CD4-positive, CD25-positive, alpha-beta regulatory T cell (primary cell): ENCODE data around the gene DERL3. TPM values are rescaled to one million over a fixed set of nuclear protein-coding genes. Genes with fewer than 3 reads are reported as not detected.

Experiments
- ATAC-seq, 2 donors: fragments of 150-1000 bp; cut with Tn5 transposase; one replicate each; pipeline ENCODE4 v1.10.0; 2021; ENCODE audit warnings: low read depth in 2 of 2, moderate number of reproducible peaks in 2 of 2, moderate library complexity in 1 of 2
- DNase-seq, 3 donors: peaks; one replicate each; pipeline versions ENCODE4 v3.0.0 to v3.0.0-alpha.2; 2012 to 2022; ENCODE audit warnings: mixed read lengths in 1 of 3
- H3K27ac ChIP-seq: one replicate; pipeline ENCODE4 v1.7.0; 2013; ENCODE audit warnings: mild to moderate bottlenecking, low read length; ENCODE audit not compliant: insufficient read depth, poor library complexity, severe bottlenecking
- H3K27me3 ChIP-seq: one replicate; pipeline ENCODE4 v1.7.0; 2013; ENCODE audit warnings: low read length; ENCODE audit not compliant: control insufficient read depth, insufficient read depth
- H3K36me3 ChIP-seq: one replicate; pipeline ENCODE4 v1.7.0; 2013; ENCODE audit warnings: mild to moderate bottlenecking, low read length, moderate library complexity; ENCODE audit not compliant: control insufficient read depth, insufficient read depth
- H3K4me1 ChIP-seq: 2 replicates; pipeline ENCODE4 v1.7.0; 2013; ENCODE audit warnings: mild to moderate bottlenecking, low read length; ENCODE audit not compliant: insufficient read depth, control insufficient read depth, poor library complexity, severe bottlenecking
- H3K4me3 ChIP-seq: one replicate; pipeline ENCODE4 v1.7.0; 2013; ENCODE audit warnings: low read depth, mild to moderate bottlenecking, low read length, moderate library complexity
- H3K9me3 ChIP-seq, 2 experiments: 1 replicate in 1 of 2; 2 replicates in 1 of 2; pipeline ENCODE4 v1.7.0; 2013; ENCODE audit warnings: low read length in 2 of 2, mild to moderate bottlenecking in 1 of 2, moderate library complexity in 1 of 2; ENCODE audit not compliant: control insufficient read depth in 2 of 2
- H3K27ac Mint-ChIP-seq, 3 donors: one replicate each; pipeline ENCODE4 v1.8.0; 2020 to 2022; ENCODE audit warnings: mild to moderate bottlenecking in 3 of 3, mixed read lengths in 3 of 3, moderate library complexity in 2 of 3
- H3K27me3 Mint-ChIP-seq: one replicate; pipeline ENCODE4 v1.8.0; 2022; ENCODE audit warnings: mild to moderate bottlenecking, mixed read lengths
- H3K36me3 Mint-ChIP-seq: one replicate; pipeline ENCODE4 v1.8.0; 2020; ENCODE audit warnings: mixed read lengths
- H3K4me1 Mint-ChIP-seq, 4 donors: one replicate each; pipeline ENCODE4 v1.8.0; 2020 to 2022; ENCODE audit warnings: mixed read lengths in 4 of 4, mild to moderate bottlenecking in 1 of 4
- H3K4me3 Mint-ChIP-seq, 4 donors: one replicate each; pipeline ENCODE4 v1.8.0; 2020 to 2022; ENCODE audit warnings: mild to moderate bottlenecking in 4 of 4, mixed read lengths in 4 of 4, moderate library complexity in 3 of 4
- H3K9me3 Mint-ChIP-seq, 7 donors: one replicate each; pipeline ENCODE4 v1.8.0; 2020 to 2022; ENCODE audit warnings: mixed read lengths in 7 of 7, mild to moderate bottlenecking in 3 of 7, moderate library complexity in 2 of 7
- polyA plus RNA-seq, 4 donors: library from polyadenylated mRNA; unstranded; fragments of 300-500 nt; fragmentation: Illumina TruSeq; gene quantifications; one replicate each; pipeline ENCODE4 v1.2.3, GENCODE V29; 2021
- total RNA-seq: library from RNA; stranded (reverse); gene quantifications from one replicate; pipeline ENCODE4 v1.2.3, GENCODE V29; 2022

Gene DERL3
- total and polyA plus RNA-seq, 5 donors from 2014 or later: 0.53 to 1.0 TPM; not detected in 3

GRCh38 chr22:23833017-23833751 lies 5.6 kb downstream of the DERL3 start:
- Mint-ChIP-seq H3K4me3 (no peak overlapping the region), H3K9me3 (peaks cover 0 to 2% (median 0%) of the 10 kb centered on the region in 7 donors), H3K27me3 (no peaks in the 10 kb centered on the region), H3K36me3 (peaks cover 7% of the 10 kb centered on the region), H3K4me1 (peaks cover 9 to 17% (median 12%) of the 10 kb centered on the region in 4 donors), H3K27ac (no peak overlapping the region)
- no peak overlapping the region for H3K4me3 ChIP-seq
- no peaks in the 10 kb centered on the region for H3K27me3 ChIP-seq
- no peaks in the 10 kb centered on the region for H3K9me3 ChIP-seq
- ATAC-seq (no peak), DNase-seq (no peak)
- no peak overlapping the region for H3K27ac ChIP-seq
- peaks cover 6% of the 10 kb centered on the region for H3K4me1 ChIP-seq
- H3K36me3 ChIP-seq: peaks cover 30% of the 10 kb centered on the region

- no peaks in the 10 kb centered on the region for H3K9me3 ChIP-seq
- H3K36me3 ChIP-seq: peaks cover 33% of the 10 kb centered on the region
- Mint-ChIP-seq H3K9me3 (peaks cover 0 to 2% (median 0%) of the 10 kb centered on the region in 7 donors), H3K27me3 (no peaks in the 10 kb centered on the region), H3K36me3 (peaks cover 7% of the 10 kb centered on the region), H3K4me1 (peaks cover 7 to 13% (median 9%) of the 10 kb centered on the region in 4 donors), H3K27ac (no peak overlapping the region), H3K4me3 (peak overlapping the region in 1 of 4 donors; percentile 43)
- H3K27me3 ChIP-seq: no peaks in the 10 kb centered on the region
- no peak overlapping the region for H3K4me3 ChIP-seq
- no peaks in the 10 kb centered on the region for H3K4me1 ChIP-seq
- DNase-seq (no peak), ATAC-seq (no peak)
- H3K27ac ChIP-seq: no peak overlapping the region
These were observed 6.4 kb downstream of the DERL3 start for GRCh38 chr22:23832226-23833016.

DNA sequence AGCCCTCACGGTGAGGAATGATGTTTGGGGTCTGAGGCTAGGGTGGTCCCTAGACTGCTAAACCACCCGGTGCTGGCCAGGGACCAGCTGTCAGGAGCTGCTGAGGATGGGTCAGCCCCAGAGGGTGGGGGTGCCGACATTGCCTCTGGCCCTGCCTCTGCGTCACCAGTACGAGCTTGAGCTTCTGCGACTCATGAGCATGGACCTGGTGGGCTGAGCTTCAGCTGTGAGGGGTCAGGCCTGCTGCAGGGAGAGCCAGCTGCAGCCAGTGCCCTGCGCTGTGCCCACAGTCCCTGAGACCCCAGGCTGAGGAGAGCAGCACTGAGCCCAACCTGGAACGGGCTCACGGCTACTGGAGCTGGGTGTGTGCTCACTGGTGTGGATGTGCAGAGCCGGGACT lies 7.0 kb downstream of the DERL3 start:
- H3K4me3 ChIP-seq: no peak overlapping the region
- Mint-ChIP-seq H3K9me3 (peaks cover 0 to 2% (median 0%) of the 10 kb centered on the region in 7 donors), H3K27ac (no peak overlapping the region), H3K4me3 (no peak overlapping the region), H3K36me3 (peaks cover 7% of the 10 kb centered on the region), H3K4me1 (peaks cover 6 to 13% (median 8%) of the 10 kb centered on the region in 4 donors), H3K27me3 (no peaks in the 10 kb centered on the region)
- no peaks in the 10 kb centered on the region for H3K4me1 ChIP-seq
- H3K36me3 ChIP-seq: peaks cover 36% of the 10 kb centered on the region
- DNase-seq (no peak), ATAC-seq (no peak)
- H3K27ac ChIP-seq: no peak overlapping the region
- H3K9me3 ChIP-seq: no peaks in the 10 kb centered on the region
- H3K27me3 ChIP-seq: no peaks in the 10 kb centered on the region

- H3K4me3 ChIP-seq: no peak overlapping the region
- Mint-ChIP-seq H3K9me3 (no peaks in the 10 kb centered on the region), H3K36me3 (peaks cover 10% of the 10 kb centered on the region), H3K27ac (no peak overlapping the region), H3K4me1 (peaks cover 7 to 13% (median 9%) of the 10 kb centered on the region in 4 donors), H3K4me3 (no peak overlapping the region), H3K27me3 (no peaks in the 10 kb centered on the region)
- no peaks in the 10 kb centered on the region for H3K4me1 ChIP-seq
- H3K36me3 ChIP-seq: peaks cover 41% of the 10 kb centered on the region
- H3K27me3 ChIP-seq: no peaks in the 10 kb centered on the region
- H3K27ac ChIP-seq: no peak overlapping the region
- ATAC-seq (no peak), DNase-seq (no peak)
- H3K9me3 ChIP-seq: no peaks in the 10 kb centered on the region
These were observed 7.5 kb downstream of the DERL3 start for GRCh38 chr22:23831261-23831660.

GRCh38 chr22:23829845-23830372 lies 8.9 kb downstream of the DERL3 start:
- H3K36me3 Mint-ChIP-seq: peaks cover 16% of the 10 kb centered on the region
- no peaks in the 10 kb centered on the region for H3K4me1 ChIP-seq
- H3K36me3 ChIP-seq: peaks cover 54% of the 10 kb centered on the region
- no peak overlapping the region for H3K4me3 ChIP-seq
- H3K4me3 Mint-ChIP-seq: no peak overlapping the region
- no peak overlapping the region for H3K27ac ChIP-seq
- no peak for DNase-seq
- no peak for ATAC-seq
- H3K27me3 ChIP-seq: no peaks in the 10 kb centered on the region
- H3K27me3 Mint-ChIP-seq: no peaks in the 10 kb centered on the region
- peaks cover 7 to 13% (median 10%) of the 10 kb centered on the region in 4 donors for H3K4me1 Mint-ChIP-seq
- H3K9me3 ChIP-seq: no peaks in the 10 kb centered on the region
- H3K27ac Mint-ChIP-seq: no peak overlapping the region
- no peaks in the 10 kb centered on the region for H3K9me3 Mint-ChIP-seq

- H3K27me3 Mint-ChIP-seq: no peaks in the 10 kb centered on the region
- peak overlapping the region in 2 of 3 donors; percentile 59 to 83 for H3K27ac Mint-ChIP-seq
- H3K4me3 Mint-ChIP-seq: no peak overlapping the region
- H3K9me3 Mint-ChIP-seq: no peaks in the 10 kb centered on the region
- H3K36me3 ChIP-seq: peaks cover 56% of the 10 kb centered on the region
- no peak overlapping the region for H3K4me3 ChIP-seq
- no peaks in the 10 kb centered on the region for H3K4me1 ChIP-seq
- DNase-seq (no peak), ATAC-seq (no peak)
- no peaks in the 10 kb centered on the region for H3K9me3 ChIP-seq
- peaks cover 7 to 13% (median 10%) of the 10 kb centered on the region in 4 donors for H3K4me1 Mint-ChIP-seq
- no peak overlapping the region for H3K27ac ChIP-seq
- no peaks in the 10 kb centered on the region for H3K27me3 ChIP-seq
- H3K36me3 Mint-ChIP-seq: peaks cover 19% of the 10 kb centered on the region
These were observed 9.8 kb downstream of the DERL3 start for GRCh38 chr22:23828800-23829680.

DNA sequence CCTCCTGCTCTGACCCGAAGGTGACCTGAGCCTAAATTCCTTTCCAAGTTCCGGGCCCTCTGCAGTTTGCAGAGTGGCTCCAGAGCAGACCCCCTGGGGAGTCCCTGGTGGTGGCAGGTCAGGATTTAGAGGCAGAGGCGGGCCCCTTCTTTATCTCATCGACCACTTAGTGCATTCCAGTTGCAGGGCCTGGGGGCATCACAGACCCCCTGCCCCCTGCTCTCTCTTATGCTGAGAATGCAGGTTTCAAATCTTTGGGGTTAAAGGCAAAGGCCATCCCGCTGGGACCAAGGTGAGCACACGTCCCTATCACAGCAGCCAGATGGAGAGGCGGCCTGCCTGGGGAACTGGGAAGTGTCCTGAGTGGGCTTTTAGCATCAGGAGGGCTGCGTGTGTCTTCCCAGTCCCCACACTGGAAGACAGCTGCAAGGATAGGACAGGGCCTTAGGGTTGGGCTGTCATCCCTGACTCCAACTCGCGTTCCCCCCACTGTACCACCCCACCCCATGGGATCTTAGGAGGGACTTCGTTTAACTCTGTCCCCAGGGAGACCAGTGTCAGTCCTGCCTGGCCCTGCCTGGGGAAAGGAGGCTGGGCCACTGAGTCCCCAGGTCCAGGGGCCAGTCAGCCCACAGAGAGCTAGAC lies 11.3 kb downstream of the DERL3 start:
- no peak for ATAC-seq
- H3K4me1 ChIP-seq: no peaks in the 10 kb centered on the region
- peaks cover 7 to 15% (median 12%) of the 10 kb centered on the region in 4 donors for H3K4me1 Mint-ChIP-seq
- H3K9me3 Mint-ChIP-seq: no peaks in the 10 kb centered on the region
- H3K27ac Mint-ChIP-seq: peak overlapping the region in 1 of 3 donors; percentile 66
- H3K27ac ChIP-seq: no peak overlapping the region
- no peaks in the 10 kb centered on the region for H3K9me3 ChIP-seq
- no peaks in the 10 kb centered on the region for H3K27me3 ChIP-seq
- no peak overlapping the region for H3K4me3 ChIP-seq
- H3K36me3 Mint-ChIP-seq: peaks cover 34% of the 10 kb centered on the region
- DNase-seq: no peak
- H3K27me3 Mint-ChIP-seq: no peaks in the 10 kb centered on the region
- H3K4me3 Mint-ChIP-seq: no peak overlapping the region
- peaks cover 58% of the 10 kb centered on the region for H3K36me3 ChIP-seq
